ENCODE measurements around the gene CCDC28A.

The CCDC28A gene

GRCh38 chr6:138837246-138837645 lies 63.7 kb downstream of the CCDC28A start:
- no peaks in the 10 kb centered on the region for H3K27me3 ChIP-seq (ENCODE audit: insufficient read depth, low read depth, severe bottlenecking)
- no peak for TF ChIP-seq CTCF (IDR thresholded peaks at IDR 0.05; ENCODE audit: low read depth, low read length)
- H3K36me3 ChIP-seq: no peaks in the 10 kb centered on the region
- H3K4me3 ChIP-seq (ENCODE audit: low read depth, low read length): no peak overlapping the region
- no peak for DNase-seq
- no peaks in the 10 kb centered on the region for H3K9me3 ChIP-seq (ENCODE audit: severe bottlenecking)
- H3K27ac ChIP-seq: no peak overlapping the region
